GM19193 (cell line): Measurements from ENCODE around the gene RPRD1B.

Source experiments
- POLR2A ChIP-seq: IDR thresholded peaks from 4 replicates; pipeline ENCODE4 v1.6.1; 2011; ENCODE audit not compliant: insufficient read depth, insufficient read length; ENCODE audit errors: extremely low read depth

The RPRD1B gene

GRCh38 chr20:38129893-38130609, 96.5 kb downstream of the RPRD1B start:
- no peak for TF ChIP-seq POLR2A

DNA sequence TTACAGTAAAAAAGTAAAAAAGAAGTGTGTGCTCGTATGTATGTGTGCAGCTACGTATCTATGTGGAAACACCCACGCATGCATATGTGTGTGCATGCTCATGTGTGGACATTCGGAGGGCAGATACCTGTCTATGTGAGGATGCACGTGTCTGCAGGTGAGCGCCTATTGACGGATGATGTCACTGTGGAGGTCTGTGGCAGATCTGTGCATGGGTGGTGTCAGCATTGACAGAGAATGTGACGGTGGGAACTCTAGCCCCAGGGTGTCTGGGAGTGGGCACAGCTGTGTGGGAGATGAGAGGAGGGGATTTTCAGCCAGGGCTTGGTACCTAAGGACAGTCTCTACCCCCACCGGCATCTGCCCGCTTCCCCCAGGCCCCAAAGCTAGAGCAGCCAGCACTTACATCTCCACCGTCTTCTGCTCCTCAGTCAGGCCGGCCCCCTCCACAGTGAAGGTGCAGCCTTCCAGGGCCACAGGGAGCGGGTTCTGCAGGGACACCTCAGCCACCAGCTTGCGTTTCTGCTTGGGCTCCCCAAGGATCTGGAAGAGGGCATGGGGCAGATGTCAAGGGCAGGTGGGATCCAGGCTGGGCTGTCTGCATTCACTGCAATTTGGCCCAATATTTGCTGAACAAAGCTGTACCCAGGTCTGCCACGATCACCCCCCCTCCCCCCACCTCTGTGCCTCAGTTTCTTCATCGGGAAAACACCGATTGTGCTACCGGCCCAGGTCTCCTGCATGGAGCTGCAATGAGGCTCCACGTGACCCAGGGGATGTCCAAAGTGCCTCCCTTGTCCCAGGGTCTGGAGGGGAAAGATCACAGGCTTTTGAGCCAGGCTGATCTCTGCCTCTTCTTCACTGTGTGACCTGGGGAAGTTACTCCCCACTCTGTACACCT, 97.4 kb downstream of the RPRD1B start:
- TF ChIP-seq POLR2A: no peak

DNA sequence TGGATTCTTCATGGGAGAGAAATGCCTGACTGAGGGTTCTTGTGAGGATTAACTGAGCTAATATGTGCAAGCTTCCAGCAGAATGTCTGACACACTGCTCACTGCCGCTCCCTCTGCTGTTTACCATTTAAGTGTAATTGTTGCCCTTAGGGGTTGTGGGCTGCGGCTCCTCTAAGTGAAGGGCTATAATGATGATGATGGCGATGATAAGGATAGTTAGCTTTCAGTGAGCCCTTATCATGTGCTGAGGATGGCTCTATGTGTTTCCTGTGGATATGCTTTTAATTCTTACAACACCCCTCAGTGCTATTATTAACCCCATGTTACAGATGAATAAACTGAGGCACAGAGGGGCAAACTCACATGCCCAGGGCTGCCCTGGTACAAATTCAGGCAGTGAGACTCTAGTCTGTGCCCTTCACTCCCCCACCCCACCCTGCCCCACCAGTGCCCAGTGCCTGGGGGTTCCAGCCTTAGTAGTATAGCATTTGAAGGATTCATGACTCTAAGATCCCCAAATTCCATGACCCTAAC, 98.1 kb downstream of the RPRD1B start:
- no peak for TF ChIP-seq POLR2A

DNA sequence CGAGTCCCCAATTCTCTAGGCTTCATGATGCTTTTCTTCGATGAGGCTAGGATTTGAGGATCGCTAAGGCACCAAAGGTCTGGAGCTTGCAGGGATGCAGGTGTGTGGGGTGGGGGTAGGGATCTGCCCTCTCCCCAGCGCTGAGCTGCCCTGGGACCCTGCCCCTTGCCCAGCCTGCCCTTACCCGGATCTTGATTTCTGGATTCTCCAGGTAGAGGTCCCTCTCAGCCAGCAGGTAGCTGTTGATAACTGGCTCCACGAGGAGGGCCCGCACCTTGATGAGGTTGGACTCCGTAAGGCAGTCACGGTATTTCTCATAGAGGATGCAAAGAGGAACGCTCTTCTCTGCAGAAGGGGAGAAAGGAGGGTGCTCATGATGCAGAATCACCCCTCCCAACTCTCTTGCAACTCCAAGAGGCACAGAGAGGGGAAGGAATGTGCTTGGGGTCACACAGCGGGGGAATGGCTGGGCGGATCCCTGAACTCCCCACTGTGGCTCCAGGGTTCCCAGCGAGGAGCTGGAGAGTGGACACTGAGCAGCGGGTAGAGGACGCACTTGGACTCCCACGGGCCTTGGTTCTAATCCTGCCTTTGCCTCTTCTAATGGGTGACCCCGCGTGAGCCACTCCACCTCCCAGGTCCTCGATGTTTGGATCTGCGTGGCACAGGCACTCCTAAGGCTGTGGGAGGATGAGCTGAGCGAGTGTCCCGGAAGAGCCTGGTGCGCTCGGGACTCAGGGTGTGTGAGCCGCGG, 98.8 kb downstream of the RPRD1B start:
- TF ChIP-seq POLR2A: no peak

GRCh38 chr20:38132910-38133501, 99.5 kb downstream of the RPRD1B start:
- no peak for TF ChIP-seq POLR2A

- no peak for TF ChIP-seq POLR2A
Observed at GRCh38 chr20:38133680-38134426, 100.3 kb downstream of the RPRD1B start.

DNA sequence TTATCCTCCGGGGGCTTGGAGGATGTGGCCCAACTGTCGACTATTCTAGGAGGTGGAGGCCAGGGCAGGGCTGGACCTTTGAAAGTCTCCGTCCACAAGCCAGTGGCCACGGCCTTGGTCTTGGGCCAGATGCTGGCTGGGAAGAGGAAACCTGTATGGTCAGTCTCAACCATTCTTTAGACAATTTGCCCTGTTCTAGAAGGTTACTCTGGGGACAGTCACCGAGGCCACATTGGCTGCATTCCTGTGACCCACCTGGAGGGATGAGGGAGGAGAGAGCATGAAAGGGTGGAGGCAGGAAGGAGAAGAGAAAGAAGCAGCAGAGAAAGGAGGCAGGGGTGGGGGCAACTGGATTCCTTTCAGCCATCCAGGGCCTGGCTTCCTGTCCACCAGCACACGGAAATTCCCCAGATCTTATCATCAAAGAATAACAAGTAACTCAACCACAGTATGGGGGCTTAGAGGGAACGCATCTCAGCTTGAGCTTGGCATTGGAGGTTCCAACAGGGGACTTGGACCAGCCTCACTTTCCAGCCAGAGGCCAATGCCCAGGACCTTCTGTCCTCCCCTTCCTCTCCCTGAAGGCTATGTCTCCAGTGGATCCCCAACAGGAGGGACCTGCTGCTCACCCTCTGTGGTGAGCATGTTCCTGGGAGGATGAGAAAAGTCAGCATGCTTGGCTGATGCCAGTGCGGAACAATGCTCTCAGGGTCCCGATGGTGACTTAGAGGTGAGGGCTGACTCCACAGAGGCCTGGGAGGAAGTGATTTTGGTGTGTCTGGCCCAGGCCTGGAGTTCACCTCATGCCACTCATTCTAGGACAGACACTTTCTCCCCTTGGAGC, 101.1 kb downstream of the RPRD1B start:
- TF ChIP-seq POLR2A: no peak

DNA sequence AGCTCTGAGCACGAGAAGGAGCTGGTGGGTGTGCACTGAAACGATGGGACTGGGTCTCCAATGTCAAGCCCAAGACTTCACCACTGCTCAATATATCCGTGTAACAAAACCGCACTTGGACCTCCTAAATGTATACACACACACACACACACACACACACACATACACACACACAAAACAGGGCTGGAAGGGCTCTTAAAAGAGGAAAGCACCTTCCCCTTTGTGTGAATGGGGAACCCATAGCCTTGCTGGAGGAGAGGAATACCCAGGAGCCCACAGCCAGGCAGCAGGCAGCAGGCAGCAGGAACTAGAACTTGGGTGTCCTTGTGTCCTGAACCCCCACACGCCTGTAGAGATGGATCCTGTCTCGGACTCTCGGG, 101.7 kb downstream of the RPRD1B start:
- no peak for TF ChIP-seq POLR2A

DNA sequence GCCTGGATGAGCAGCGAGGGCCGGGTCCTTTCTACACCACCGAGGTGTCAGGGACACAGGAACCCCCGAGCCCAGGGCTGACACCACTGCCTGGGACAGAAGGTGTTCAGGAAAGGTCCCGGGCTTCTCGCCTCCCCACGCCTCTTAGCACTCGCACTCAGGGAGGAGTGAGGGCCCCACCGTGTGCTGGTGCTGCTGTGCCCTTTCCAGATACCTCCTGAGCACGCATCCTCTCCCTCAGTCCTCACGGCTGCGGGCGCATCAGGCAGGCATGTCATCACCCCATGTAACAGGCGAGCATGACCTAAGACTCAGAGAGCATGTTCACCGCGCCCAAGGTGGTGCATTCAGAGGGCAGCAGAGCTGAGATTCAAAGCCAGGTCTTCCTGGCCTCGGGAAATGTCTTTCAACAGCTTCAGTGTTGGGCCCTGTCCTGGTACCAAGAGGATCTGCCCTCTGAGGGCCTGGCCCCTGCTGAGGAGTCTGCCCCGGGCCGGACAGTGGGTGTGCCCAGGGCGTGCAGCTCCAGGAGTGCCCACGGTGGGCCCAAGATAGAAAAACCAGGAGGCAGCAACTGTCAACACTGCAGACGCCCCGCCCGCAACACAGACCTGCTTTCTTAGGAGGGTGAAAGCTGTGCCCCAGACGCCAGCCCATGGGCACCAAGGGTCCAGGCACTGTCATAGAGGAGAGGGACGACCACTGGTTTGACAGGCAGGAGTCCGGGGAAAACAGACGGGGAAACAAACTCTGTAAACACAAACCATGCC, 102.3 kb downstream of the RPRD1B start:
- TF ChIP-seq POLR2A: no peak

DNA sequence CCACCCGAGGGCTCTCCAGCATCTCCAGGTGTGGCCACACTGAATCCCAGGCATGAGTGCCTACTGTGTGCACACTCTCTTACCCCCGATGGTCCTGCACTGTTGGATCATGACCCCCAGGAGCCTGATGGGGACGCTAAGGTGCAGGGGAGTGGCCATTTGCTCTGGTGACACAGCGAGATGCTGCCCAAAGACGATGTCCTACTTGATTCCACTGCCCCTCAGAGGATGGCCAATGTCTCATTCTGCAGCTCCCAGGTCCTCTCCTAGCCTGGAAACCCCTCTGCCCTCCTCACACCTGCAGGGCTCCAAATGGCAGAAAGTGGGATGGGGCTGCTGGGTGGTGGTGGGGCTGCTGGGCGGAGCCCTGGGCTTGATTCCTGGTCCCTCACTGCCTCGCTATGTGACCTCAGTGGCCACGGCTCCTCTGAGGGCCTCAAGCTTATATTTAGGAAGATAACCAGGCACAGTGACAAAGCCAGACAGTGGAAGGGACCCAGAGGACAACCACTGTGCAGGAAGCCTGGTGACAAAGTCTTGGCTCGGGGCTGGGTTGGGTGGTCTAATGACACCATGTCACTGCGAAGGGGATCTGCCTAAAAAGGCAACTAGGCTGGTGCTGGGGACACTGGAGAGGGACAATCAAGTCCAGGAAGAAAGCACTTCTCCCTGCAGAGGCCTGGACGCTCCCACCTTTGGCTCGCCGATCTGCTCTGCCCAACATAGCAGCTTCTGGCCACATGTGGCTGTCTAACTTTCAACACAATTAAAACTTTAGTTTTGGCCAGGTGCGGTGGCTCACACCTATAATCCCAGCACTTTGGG, 103.1 kb downstream of the RPRD1B start:
- no peak for TF ChIP-seq POLR2A

DNA sequence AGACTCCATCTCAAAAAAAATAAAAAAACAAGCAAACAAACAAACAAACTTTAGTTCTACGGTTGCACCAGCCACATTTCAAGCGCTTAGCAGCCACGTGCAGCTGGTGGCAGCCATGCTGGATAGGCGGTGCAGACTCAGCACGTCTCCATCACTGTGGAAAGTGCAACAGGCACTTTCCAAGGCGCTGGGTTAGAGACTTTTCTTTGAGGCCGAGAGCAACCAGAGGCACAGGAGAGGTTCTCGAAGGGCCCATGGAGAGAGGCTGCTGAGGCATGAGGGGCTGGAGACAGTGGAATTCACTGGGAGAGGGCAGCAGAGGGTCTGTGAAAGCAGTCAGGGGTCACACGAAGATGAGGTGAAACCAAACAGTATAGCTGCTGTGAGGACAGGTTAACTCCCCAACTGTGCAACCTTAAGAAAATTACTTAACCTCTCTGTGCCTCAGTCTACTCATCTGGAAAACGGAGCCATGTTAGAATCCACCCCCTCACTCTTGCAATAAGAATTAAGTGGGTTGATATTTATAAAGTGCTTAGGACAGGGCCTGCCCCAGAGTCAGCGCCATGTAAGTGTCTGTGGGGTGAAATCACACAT, 104.0 kb downstream of the RPRD1B start:
- no peak for TF ChIP-seq POLR2A
